ENCODE data around the gene TNFRSF11A.

The TNFRSF11A gene

GRCh38 chr18:62345909-62346308 lies 20.8 kb downstream of the TNFRSF11A start:
- no peak for DNase-seq (ENCODE audit: low read depth)

- no peak for DNase-seq (ENCODE audit: low read depth)
Observed at GRCh38 chr18:62346333-62347088, 21.4 kb downstream of the TNFRSF11A start.

GRCh38 chr18:62347089-62347506 lies 22.0 kb downstream of the TNFRSF11A start:
- DNase-seq (ENCODE audit: low read depth), result no peak

GRCh38 chr18:62348474-62348873 lies 23.4 kb downstream of the TNFRSF11A start:
- DNase-seq (ENCODE audit: low read depth), result no peak

- no peak for DNase-seq (ENCODE audit: low read depth)
Observed at GRCh38 chr18:62353170-62353569, 28.1 kb downstream of the TNFRSF11A start.

- DNase-seq (ENCODE audit: low read depth), result no peak
Observed at GRCh38 chr18:62354151-62354550, 29.0 kb downstream of the TNFRSF11A start.

- DNase-seq (ENCODE audit: low read depth), result no peak
Observed at GRCh38 chr18:62357079-62357719, 32.1 kb downstream of the TNFRSF11A start.

GRCh38 chr18:62360805-62361204 lies 35.7 kb downstream of the TNFRSF11A start:
- no peak for DNase-seq (ENCODE audit: low read depth)

GRCh38 chr18:62361288-62361687 lies 36.2 kb downstream of the TNFRSF11A start:
- no peak for DNase-seq (ENCODE audit: low read depth)

- DNase-seq (ENCODE audit: low read depth), result no peak
Observed at GRCh38 chr18:62364558-62364957, 39.4 kb downstream of the TNFRSF11A start.

GRCh38 chr18:62365420-62365819 lies 40.3 kb downstream of the TNFRSF11A start:
- DNase-seq (ENCODE audit: low read depth), result no peak

- DNase-seq (ENCODE audit: low read depth), result no peak
Observed at GRCh38 chr18:62366992-62367391, 41.9 kb downstream of the TNFRSF11A start.

GRCh38 chr18:62368100-62368499 lies 43.0 kb downstream of the TNFRSF11A start:
- no peak for DNase-seq (ENCODE audit: low read depth)

GRCh38 chr18:62369129-62369644 lies 44.1 kb downstream of the TNFRSF11A start:
- DNase-seq (ENCODE audit: low read depth), result no peak

- no peak for DNase-seq (ENCODE audit: low read depth)
Observed at GRCh38 chr18:62370366-62370765, 45.3 kb downstream of the TNFRSF11A start.

GRCh38 chr18:62371436-62371835 lies 46.3 kb downstream of the TNFRSF11A start:
- no peak for DNase-seq (ENCODE audit: low read depth)

GRCh38 chr18:62372156-62372555 lies 47.0 kb downstream of the TNFRSF11A start:
- no peak for DNase-seq (ENCODE audit: low read depth)

GRCh38 chr18:62372882-62373281 lies 47.8 kb downstream of the TNFRSF11A start:
- no peak for DNase-seq (ENCODE audit: low read depth)

- DNase-seq (ENCODE audit: low read depth), result no peak
Observed at GRCh38 chr18:62374410-62374965, 49.4 kb downstream of the TNFRSF11A start.

- DNase-seq (ENCODE audit: low read depth), result no peak
Observed at GRCh38 chr18:62377131-62377807, 52.2 kb downstream of the TNFRSF11A start.

- DNase-seq (ENCODE audit: low read depth), result peak; percentile 45
Observed at GRCh38 chr18:62379051-62379450, 53.9 kb downstream of the TNFRSF11A start.

- DNase-seq (ENCODE audit: low read depth), result no peak
Observed at GRCh38 chr18:62381373-62381772, 56.3 kb downstream of the TNFRSF11A start.

- no peak for DNase-seq (ENCODE audit: low read depth)
Observed at GRCh38 chr18:62384068-62384467, 59.0 kb downstream of the TNFRSF11A start.
